ENCODE measurements around the gene SLC2A5.

The SLC2A5 gene

DNA sequence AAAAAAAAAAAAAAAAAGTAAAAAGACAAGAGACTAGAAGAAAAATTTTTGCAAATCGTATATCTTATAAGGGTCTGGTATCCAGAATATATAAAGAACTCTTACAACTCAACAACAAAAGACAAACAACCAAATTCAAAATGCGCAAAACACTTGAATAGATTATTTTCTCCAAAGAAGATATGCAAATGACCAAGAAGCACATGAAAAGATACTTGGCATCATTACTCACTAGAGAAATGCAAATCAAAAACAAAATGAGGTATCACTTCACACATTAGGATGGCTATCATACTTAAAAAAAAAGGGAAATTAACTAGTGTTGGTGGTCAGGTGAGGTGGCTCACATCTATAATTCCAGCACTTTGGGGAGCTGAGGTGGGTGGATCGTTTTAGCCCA lies 12.0 kb upstream of the SLC2A5 start:
- Histone ChIP-seq H3K4me3 (ENCODE audit: insufficient read depth, low read length, poor library complexity, severe bottlenecking) (no peak overlapping the region), H3K9me2 (replicated peaks; ENCODE audit: insufficient read depth, low read length) (no peaks in the 10 kb centered on the region), H3K27ac (ENCODE audit: low read depth, low read length) (no peak overlapping the region), H3K4me2 (ENCODE audit: low read depth, low read length, poor library complexity, severe bottlenecking) (peak overlapping the region; percentile 53), H4K20me1 (ENCODE audit: low read depth, low read length) (no peaks in the 10 kb centered on the region), H3K36me3 (ENCODE audit: low read length) (no peaks in the 10 kb centered on the region), H3F3A (ENCODE audit: insufficient read depth) (peaks cover 10% of the 10 kb centered on the region; the same call in 1 of the 2 replicates), H3K9me3 (ENCODE audit: insufficient read depth, low read length) (no peaks in the 10 kb centered on the region), H3K9ac (ENCODE audit: low read length) (no peak overlapping the region), H2AFZ (ENCODE audit: low read depth, low read length, severe bottlenecking) (no peak overlapping the region), H3K27me3 (ENCODE audit: low read length) (no peaks in the 10 kb centered on the region), H3K79me2 (ENCODE audit: insufficient read depth, low read length) (no peaks in the 10 kb centered on the region)
- TF ChIP-seq, protein P1, sequence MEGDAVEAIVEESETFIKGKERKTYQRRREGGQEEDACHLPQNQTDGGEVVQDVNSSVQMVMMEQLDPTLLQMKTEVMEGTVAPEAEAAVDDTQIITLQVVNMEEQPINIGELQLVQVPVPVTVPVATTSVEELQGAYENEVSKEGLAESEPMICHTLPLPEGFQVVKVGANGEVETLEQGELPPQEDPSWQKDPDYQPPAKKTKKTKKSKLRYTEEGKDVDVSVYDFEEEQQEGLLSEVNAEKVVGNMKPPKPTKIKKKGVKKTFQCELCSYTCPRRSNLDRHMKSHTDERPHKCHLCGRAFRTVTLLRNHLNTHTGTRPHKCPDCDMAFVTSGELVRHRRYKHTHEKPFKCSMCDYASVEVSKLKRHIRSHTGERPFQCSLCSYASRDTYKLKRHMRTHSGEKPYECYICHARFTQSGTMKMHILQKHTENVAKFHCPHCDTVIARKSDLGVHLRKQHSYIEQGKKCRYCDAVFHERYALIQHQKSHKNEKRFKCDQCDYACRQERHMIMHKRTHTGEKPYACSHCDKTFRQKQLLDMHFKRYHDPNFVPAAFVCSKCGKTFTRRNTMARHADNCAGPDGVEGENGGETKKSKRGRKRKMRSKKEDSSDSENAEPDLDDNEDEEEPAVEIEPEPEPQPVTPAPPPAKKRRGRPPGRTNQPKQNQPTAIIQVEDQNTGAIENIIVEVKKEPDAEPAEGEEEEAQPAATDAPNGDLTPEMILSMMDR (IDR thresholded peaks at IDR 0.05; ENCODE audit: insufficient read depth, low read length, poor library complexity, severe bottlenecking) = no peak
- no peak for TF ChIP-seq EZH2phosphoT487 (conservative IDR thresholded peaks at IDR 0.05; ENCODE audit: low read length)

DNA sequence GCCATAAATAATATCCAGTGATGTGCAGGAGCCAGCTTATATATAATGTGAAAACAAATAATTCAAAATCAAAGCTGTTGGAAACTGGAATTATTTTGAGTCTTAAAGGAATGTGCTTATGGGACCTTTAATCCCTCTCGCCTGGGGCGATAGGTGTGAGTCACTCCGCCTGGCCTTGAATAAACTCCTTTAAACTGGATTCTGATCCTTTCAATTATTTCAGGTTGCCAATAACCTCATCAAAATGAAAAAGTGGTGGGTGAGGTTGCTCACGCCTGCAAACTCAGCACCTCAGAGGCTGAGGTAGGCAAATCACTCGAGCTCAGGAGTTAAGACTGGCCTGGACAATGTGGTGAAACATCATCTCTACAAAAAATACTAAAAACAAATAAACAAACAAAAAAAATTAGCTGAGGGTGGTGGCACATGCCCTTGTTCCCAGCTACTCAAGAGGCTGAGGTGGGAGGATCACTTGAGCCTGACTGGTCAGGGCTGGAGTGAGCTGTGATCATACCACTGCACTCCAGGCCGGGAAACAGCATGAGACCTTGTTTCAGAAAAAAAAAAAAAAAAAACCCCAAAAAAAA lies 11.4 kb upstream of the SLC2A5 start:
- H3K9ac ChIP-seq (ENCODE audit: low read length) = peak overlapping the region; percentile 10; the same call in 1 of the 2 replicates
- H3K9me3 ChIP-seq (ENCODE audit: insufficient read depth, low read length) = no peaks in the 10 kb centered on the region
- H4K20me1 ChIP-seq (ENCODE audit: low read depth, low read length) = no peaks in the 10 kb centered on the region
- H3K27me3 ChIP-seq (ENCODE audit: low read length) = no peaks in the 10 kb centered on the region
- peaks cover 15% of the 10 kb centered on the region; the same call in 1 of the 2 replicates for H3F3A ChIP-seq (ENCODE audit: insufficient read depth)
- H3K9me2 ChIP-seq (replicated peaks; ENCODE audit: insufficient read depth, low read length) = no peaks in the 10 kb centered on the region
- H3K36me3 ChIP-seq (ENCODE audit: low read length) = no peaks in the 10 kb centered on the region
- no peak overlapping the region for H3K4me3 ChIP-seq (ENCODE audit: insufficient read depth, low read length, poor library complexity, severe bottlenecking)
- H3K27ac ChIP-seq (ENCODE audit: low read depth, low read length) = peak overlapping the region; percentile 82
- peak overlapping the region; percentile 53 for H3K4me2 ChIP-seq (ENCODE audit: low read depth, low read length, poor library complexity, severe bottlenecking)
- H2AFZ ChIP-seq (ENCODE audit: low read depth, low read length, severe bottlenecking) = no peak overlapping the region
- TF ChIP-seq EZH2phosphoT487 (conservative IDR thresholded peaks at IDR 0.05; ENCODE audit: low read length) = no peak
- TF ChIP-seq, protein P1 (IDR thresholded peaks at IDR 0.05; ENCODE audit: insufficient read depth, low read length, poor library complexity, severe bottlenecking) = no peak
- no peaks in the 10 kb centered on the region for H3K79me2 ChIP-seq (ENCODE audit: insufficient read depth, low read length)

DNA sequence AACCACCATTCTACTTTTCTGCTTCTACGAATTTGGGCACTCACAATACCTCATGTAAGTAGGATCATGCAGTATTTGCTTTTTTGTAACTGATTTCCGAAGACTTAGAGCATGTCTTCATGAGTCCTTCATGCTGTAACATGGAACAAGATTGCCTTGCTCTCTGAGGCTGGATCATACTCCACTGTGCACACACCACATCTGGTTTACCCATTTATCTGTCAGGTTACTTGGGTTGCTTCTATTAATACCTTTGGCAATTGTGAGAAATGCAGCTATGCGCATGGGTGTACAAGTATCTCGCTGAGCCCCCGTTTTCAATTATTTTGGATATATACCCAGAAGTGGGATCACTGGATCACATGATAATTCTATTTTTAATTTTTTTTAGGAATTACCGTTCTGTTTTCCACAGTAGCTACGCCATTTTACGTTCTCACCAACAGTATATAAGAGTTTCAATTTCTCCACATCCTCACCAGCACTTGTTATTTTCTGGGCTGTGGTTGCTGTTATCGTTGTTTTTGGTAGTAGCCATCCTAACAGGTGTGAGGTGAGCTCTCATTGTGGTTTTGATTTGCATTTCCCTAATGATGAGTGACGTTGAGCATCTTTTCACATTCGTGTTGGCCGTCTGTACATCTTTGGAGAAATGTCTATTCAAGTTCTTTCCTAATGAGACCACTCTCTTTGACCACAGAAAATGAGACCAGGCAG lies 10.7 kb upstream of the SLC2A5 start:
- Histone ChIP-seq H3F3A (ENCODE audit: insufficient read depth) (peaks cover 15% of the 10 kb centered on the region; the same call in 1 of the 2 replicates), H3K4me3 (ENCODE audit: insufficient read depth, low read length, poor library complexity, severe bottlenecking) (no peak overlapping the region), H3K9ac (ENCODE audit: low read length) (no peak overlapping the region), H3K27me3 (ENCODE audit: low read length) (no peaks in the 10 kb centered on the region), H3K36me3 (ENCODE audit: low read length) (no peaks in the 10 kb centered on the region), H3K9me2 (replicated peaks; ENCODE audit: insufficient read depth, low read length) (no peaks in the 10 kb centered on the region), H3K27ac (ENCODE audit: low read depth, low read length) (peak overlapping the region; percentile 82), H4K20me1 (ENCODE audit: low read depth, low read length) (no peaks in the 10 kb centered on the region), H3K4me2 (ENCODE audit: low read depth, low read length, poor library complexity, severe bottlenecking) (peak overlapping the region; percentile 53), H2AFZ (ENCODE audit: low read depth, low read length, severe bottlenecking) (no peak overlapping the region), H3K9me3 (ENCODE audit: insufficient read depth, low read length) (no peaks in the 10 kb centered on the region), H3K79me2 (ENCODE audit: insufficient read depth, low read length) (no peaks in the 10 kb centered on the region)
- TF ChIP-seq, protein P1 (IDR thresholded peaks at IDR 0.05; ENCODE audit: insufficient read depth, low read length, poor library complexity, severe bottlenecking) = no peak
- TF ChIP-seq EZH2phosphoT487 (conservative IDR thresholded peaks at IDR 0.05; ENCODE audit: low read length) = no peak
